Mammary epithelial cell (primary cell): ENCODE results near the gene HLA-DPB1.

Experiments
- EZH2 ChIP-seq: IDR thresholded peaks from 2 replicates; pipeline ENCODE4 v1.6.1; 2012; ENCODE audit warnings: low read length, inconsistent platforms, borderline replicate concordance
- TF ChIP-seq, protein P1 (sequence below), 2 donors: IDR thresholded peaks in 1 of 2; conservative IDR thresholded peaks in 1 of 2; 2 replicates each; pipeline ENCODE4 v1.5.1; 2011 to 2012; ENCODE audit warnings: inconsistent platforms in 2 of 2, low read length in 2 of 2, mild to moderate bottlenecking in 2 of 2, control low read depth in 1 of 2, low read depth in 1 of 2; ENCODE audit not compliant: insufficient read depth in 1 of 2; ENCODE audit errors: extremely low read depth in 1 of 2

DNA sequence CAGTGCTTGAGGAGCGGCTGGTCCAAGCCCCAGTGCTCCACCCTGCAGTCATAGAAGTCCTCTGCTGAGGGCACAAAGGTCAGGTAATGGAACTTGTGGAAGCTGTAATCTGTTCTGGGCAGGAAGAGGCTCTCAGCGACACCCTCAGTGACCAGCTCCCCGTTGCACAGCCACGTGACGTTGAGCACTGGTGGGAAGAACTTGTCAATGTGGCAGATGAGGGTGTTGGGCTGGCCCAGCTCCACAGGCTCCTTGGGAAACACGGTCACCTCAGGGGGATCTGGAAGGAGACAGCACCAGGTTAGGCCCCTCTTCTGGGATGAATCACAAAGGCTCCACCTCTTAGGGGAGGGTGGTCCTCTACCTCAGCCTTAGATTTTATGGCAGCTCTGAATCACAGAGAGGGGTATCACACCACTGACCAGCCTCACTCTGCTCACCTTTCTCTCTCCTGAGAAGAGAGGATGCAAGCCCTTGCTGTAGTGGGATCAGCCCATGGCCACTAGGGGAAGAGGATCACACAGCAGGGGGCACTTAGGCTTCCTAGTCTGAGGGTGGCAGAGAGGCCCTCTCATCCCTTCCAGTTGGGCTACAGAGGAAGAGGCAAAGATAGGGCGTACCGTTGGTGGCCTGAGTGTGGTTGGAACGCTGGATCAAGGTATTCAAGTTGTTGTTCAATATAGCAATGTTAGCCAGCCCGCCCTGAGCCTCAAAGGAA, 6.6 kb upstream of the HLA-DPB1 start:
- TF ChIP-seq, protein P1, sequence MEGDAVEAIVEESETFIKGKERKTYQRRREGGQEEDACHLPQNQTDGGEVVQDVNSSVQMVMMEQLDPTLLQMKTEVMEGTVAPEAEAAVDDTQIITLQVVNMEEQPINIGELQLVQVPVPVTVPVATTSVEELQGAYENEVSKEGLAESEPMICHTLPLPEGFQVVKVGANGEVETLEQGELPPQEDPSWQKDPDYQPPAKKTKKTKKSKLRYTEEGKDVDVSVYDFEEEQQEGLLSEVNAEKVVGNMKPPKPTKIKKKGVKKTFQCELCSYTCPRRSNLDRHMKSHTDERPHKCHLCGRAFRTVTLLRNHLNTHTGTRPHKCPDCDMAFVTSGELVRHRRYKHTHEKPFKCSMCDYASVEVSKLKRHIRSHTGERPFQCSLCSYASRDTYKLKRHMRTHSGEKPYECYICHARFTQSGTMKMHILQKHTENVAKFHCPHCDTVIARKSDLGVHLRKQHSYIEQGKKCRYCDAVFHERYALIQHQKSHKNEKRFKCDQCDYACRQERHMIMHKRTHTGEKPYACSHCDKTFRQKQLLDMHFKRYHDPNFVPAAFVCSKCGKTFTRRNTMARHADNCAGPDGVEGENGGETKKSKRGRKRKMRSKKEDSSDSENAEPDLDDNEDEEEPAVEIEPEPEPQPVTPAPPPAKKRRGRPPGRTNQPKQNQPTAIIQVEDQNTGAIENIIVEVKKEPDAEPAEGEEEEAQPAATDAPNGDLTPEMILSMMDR (conservative IDR thresholded peaks at IDR 0.05 in 1 of 2, IDR thresholded peaks at IDR 0.05 in 1 of 2; ENCODE audit: extremely low read depth in 1 of 2, insufficient read depth in 1 of 2, low read depth in 1 of 2, low read length in 2 of 2): no peak
- TF ChIP-seq EZH2: no peak
